Endothelial cell of umbilical vein (primary cell): ENCODE results near the gene SFXN4. TPM values are rescaled to one million over a fixed set of nuclear protein-coding genes. Genes with fewer than 3 reads are reported as not detected.

ENCODE experiments used
- BruUV-seq: library from RNA; stranded (reverse); fragments of 400-500 nt; replicated peaks from 2 replicates; lab custom pipeline; 2021; lab: Mats Ljungman, UMichigan
- CTCF ChIA-PET: fragments of 300-600, 350-600 bp; sonication (Branson Sonifier 250); formaldehyde crosslinking; loops from one replicate; lab custom pipeline; 2021; ENCODE audit warnings: antibody characterized with exemption, inconsistent platforms; lab: Charles Lee
- POLR2A ChIA-PET: fragments of 300-600, 350-600 bp; sonication (Branson Sonifier 250); formaldehyde crosslinking; loops from one replicate; lab custom pipeline; 2021; ENCODE audit warnings: antibody characterized with exemption, inconsistent platforms; lab: Charles Lee
- DNase-seq: peaks from one replicate; pipeline ENCODE4 v3.0.0-alpha.2; 2011; ENCODE audit warnings: low read depth, low spot score
- FAIRE-seq: peaks from 2 replicates; lab custom pipeline; 2011; peaks lifted over from hg19 to GRCh38; lab: Jason Lieb, UNC
- H2AFZ ChIP-seq: 2 replicates; pipeline ENCODE4 v1.6.0; 2012; ENCODE audit warnings: low read depth, low read length, control low read depth, inconsistent platforms
- H3K27ac ChIP-seq: 2 replicates; pipeline ENCODE4 v1.5.1; 2011; ENCODE audit warnings: low read depth, mild to moderate bottlenecking, control low read depth, low read length, moderate library complexity; ENCODE audit not compliant: insufficient read depth
- H3K27me3 ChIP-seq, 2 experiments: 2 replicates each; pipeline versions ENCODE4 v1.6.0 to v1.6.1; 2011; ENCODE audit warnings: low read length in 2 of 2, mixed read lengths in 1 of 2; ENCODE audit not compliant: control insufficient read depth in 2 of 2, insufficient read depth in 2 of 2
- H3K36me3 ChIP-seq, 2 experiments: 2 replicates in 1 of 2; 3 replicates in 1 of 2; pipeline ENCODE4 v1.5.1; 2011; ENCODE audit warnings: low read length in 2 of 2, mild to moderate bottlenecking in 1 of 2, moderate library complexity in 1 of 2; ENCODE audit not compliant: control insufficient read depth in 2 of 2, insufficient read depth in 2 of 2; ENCODE audit errors: extremely low read depth in 1 of 2
- H3K4me1 ChIP-seq: 3 replicates; pipeline ENCODE4 v1.5.1; 2011; ENCODE audit warnings: mild to moderate bottlenecking, low read length; ENCODE audit not compliant: control insufficient read depth, insufficient read depth; ENCODE audit errors: extremely low read depth
- H3K4me2 ChIP-seq: 2 replicates; pipeline ENCODE4 v1.6.1; 2011; ENCODE audit warnings: low read length, control low read depth, mixed read lengths; ENCODE audit not compliant: insufficient read depth
- H3K4me3 ChIP-seq, 3 experiments: fragments of 200-600 bp in 1 of 3; sonication (generic), shearing (Covaris generic) in 1 of 3; replicated peaks in 1 of 3; 2 replicates each; pipeline ENCODE4 v1.5.1; 2011 to 2016; ENCODE audit warnings: control low read depth in 3 of 3, low read length in 3 of 3, mild to moderate bottlenecking in 2 of 3, inconsistent platforms in 1 of 3, low read depth in 1 of 3, moderate library complexity in 1 of 3; ENCODE audit not compliant: insufficient read depth in 1 of 3
- H3K79me2 ChIP-seq: 2 replicates; pipeline ENCODE4 v1.6.0; 2012; ENCODE audit warnings: low read length, inconsistent platforms; ENCODE audit not compliant: control insufficient read depth, insufficient read depth
- H3K9ac ChIP-seq: replicated peaks from 2 replicates; pipeline ENCODE3; 2011; ENCODE audit warnings: low read length, control low read depth; ENCODE audit not compliant: insufficient read depth; ENCODE audit errors: extremely low read depth
- H3K9me1 ChIP-seq: replicated peaks from 3 replicates; pipeline ENCODE4 v1.6.0; 2011; ENCODE audit warnings: mild to moderate bottlenecking, low read length; ENCODE audit not compliant: control insufficient read depth, insufficient read depth; ENCODE audit errors: extremely low read depth
- H3K9me3 ChIP-seq: replicated peaks from 2 replicates; pipeline ENCODE4 v1.5.1; 2012; ENCODE audit warnings: low read length, inconsistent platforms; ENCODE audit not compliant: control insufficient read depth, insufficient read depth
- H4K20me1 ChIP-seq: replicated peaks from 2 replicates; pipeline ENCODE3; 2011; ENCODE audit warnings: mild to moderate bottlenecking, low read length; ENCODE audit not compliant: control insufficient read depth, insufficient read depth; ENCODE audit errors: extremely low read depth
- FOS ChIP-seq: IDR thresholded peaks from 2 replicates; pipeline ENCODE4 v1.6.1; 2011; ENCODE audit warnings: mild to moderate bottlenecking, low read length, moderate library complexity, borderline replicate concordance; ENCODE audit not compliant: insufficient read depth
- MYC ChIP-seq: IDR thresholded peaks from one replicate; pipeline ENCODE4 v1.6.1; 2011; ENCODE audit warnings: mild to moderate bottlenecking, low read depth, low read length
- POLR2A ChIP-seq: IDR thresholded peaks from 2 replicates; pipeline ENCODE4 v1.6.1; 2012; ENCODE audit warnings: low read depth, mild to moderate bottlenecking, control low read depth, low read length
- dilution Hi-C: fragments of 300-500 bp; cut with MboI; formaldehyde crosslinking; loops from one replicate; pipeline ENCODE4 v1.15.0; 2019; ENCODE audit warnings: low sequenced_read_pairs; ENCODE audit not compliant: extremely low pct_ligation_motif_present
- intact Hi-C: fragments of 100-400 bp; cut with micrococcal nuclease; formaldehyde crosslinking; loops from one replicate; pipeline ENCODE4 v1.10.0; 2022
- polyA plus RNA-seq, 4 experiments: library from polyadenylated mRNA; depleted of rRNA in 3 of 4; stranded (reverse) in 3 of 4; unstranded in 1 of 4; fragments of >200 nt; gene quantifications; 2 replicates each; pipeline versions ENCODE4 v1.2.1 to v1.2.3, GENCODE V29; 2011 to 2012; ENCODE audit warnings: missing spikeins in 1 of 4
- total RNA-seq: library from RNA; stranded (reverse); gene quantifications from 2 replicates; pipeline ENCODE4 v1.2.3, GENCODE V29; 2021

Gene SFXN4
- total and polyA plus RNA-seq, 2 donors (not counting 3 experiments of a cell fraction or from before 2014, with no cell fraction given), result 11.1 to 14.5 TPM

DNA sequence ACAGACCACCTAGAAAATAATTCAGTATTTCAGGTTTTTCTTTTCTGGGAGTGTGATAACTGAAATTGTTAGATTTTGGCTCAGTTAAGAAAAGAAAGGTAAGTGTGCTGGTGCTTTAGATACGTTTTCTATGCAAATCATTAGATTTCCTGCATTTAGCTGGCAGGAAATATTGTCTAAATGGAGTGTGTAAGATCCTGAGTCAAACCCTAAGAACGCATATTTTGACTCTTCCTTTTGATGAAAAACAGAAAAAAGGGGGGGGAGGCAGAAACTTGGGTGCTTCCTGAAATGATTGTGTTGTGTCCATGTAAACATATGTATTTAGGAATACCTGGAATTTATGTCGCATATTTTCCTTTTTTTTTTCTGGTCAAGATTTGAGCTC is 43.0 kb upstream of the SFXN4 start:
- Histone ChIP-seq H3K36me3 (no peaks in the 10 kb centered on the region), H4K20me1 (no peaks in the 10 kb centered on the region), H3K9me3 (no peaks in the 10 kb centered on the region), H3K27me3 (no peaks in the 10 kb centered on the region), H3K79me2 (peaks cover 24% of the 10 kb centered on the region), H3K27ac (peak overlapping the region; percentile 70), H2AFZ (peak overlapping the region; percentile 1), H3K4me2 (peak overlapping the region; percentile 94), H3K9me1 (no peaks in the 10 kb centered on the region), H3K9ac (peak overlapping the region; percentile 83), H3K4me3 (peak overlapping the region; percentile 68 to 90 (median 74)), H3K4me1 (peaks cover 49% of the 10 kb centered on the region)
- no TSS peak for BruUV-seq
- CTCF ChIA-PET, result interaction anchor here (0.6 to 8.6 kb wide), 27 partner anchors 9 to 334 kb away, joined by 3 to 180 read pairs (median 11); partner anchors contain the start of gene RGS10
- FAIRE-seq, result no peak
- DNase-seq, result no peak
- intact Hi-C loops, result loop anchor here (1.0 to 10.0 kb wide), 2 partner anchors 162 to 446 kb away; partner anchors contain the start of gene BAG3
- POLR2A ChIA-PET, result interaction anchor here (0.6 to 1.2 kb wide), 2 partner anchors 62 to 133 kb away, joined by 3 to 4 read pairs; no protein-coding TSS in a partner anchor
- dilution Hi-C loops, result no loop called here
- TF ChIP-seq MYC (no peak), POLR2A (peak; percentile 11)

DNA sequence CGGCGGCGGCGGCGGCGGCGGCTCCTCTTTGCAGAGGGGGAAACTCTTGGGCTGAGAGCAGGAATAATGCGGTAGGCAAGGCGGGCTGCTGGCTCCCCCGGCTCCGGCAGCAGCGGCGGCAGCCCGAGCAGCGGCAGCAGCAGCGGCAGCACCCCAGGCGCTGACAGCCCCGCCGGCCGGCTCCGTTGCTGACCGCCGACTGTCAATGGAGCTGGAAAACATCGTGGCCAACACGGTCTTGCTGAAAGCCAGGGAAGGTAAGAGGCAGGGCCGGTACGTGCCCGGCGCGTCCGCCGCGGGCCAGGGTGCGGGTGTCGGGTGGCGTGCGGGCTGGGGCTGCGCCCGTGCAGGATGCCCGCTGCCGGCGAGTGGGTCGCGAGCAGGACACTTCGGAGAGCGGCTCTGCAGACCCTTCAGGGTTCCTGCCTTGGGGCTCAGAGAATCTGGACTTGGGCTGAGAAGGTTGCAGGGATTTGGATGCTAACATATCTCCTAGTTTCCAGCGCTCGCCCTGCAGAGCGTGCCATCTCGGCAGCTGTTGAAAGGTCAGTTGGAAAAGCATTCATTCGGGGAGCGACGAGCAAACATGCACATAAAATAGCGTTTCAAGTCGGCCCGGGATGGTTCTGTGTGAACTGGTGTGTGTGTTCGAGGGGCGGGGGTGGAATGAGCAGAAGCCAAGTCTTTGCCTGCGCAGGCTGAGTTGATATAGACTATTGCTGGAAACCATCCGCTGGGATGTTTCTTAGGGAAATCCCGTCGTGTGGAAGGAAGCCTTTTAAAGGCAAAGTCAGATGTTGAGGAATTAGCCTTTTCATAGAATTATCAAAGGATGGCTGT is 42.4 kb upstream of the SFXN4 start:
- intact Hi-C loops, result loop anchor here (1.0 to 10.0 kb wide), 3 partner anchors 39 to 447 kb away; partner anchors contain the start of gene BAG3
- Histone ChIP-seq H3K4me3 (peak overlapping the region; percentile 68 to 90 (median 74)), H3K27ac (peak overlapping the region; percentile 70), H3K9me3 (no peaks in the 10 kb centered on the region), H3K36me3 (no peaks in the 10 kb centered on the region), H3K79me2 (peaks cover 24% of the 10 kb centered on the region), H3K27me3 (no peaks in the 10 kb centered on the region), H3K9me1 (no peaks in the 10 kb centered on the region), H2AFZ (peak overlapping the region; percentile 1), H3K4me2 (peak overlapping the region; percentile 94), H4K20me1 (no peaks in the 10 kb centered on the region), H3K4me1 (peaks cover 55% of the 10 kb centered on the region), H3K9ac (peak overlapping the region; percentile 83)
- peak; percentile 68 for DNase-seq
- FAIRE-seq, result peak; percentile 56
- ChIA-PET CTCF (interaction anchor here (0.6 to 8.6 kb wide), 38 partner anchors 9 to 335 kb away, joined by 3 to 180 read pairs (median 12); partner anchors contain the start of gene RGS10), POLR2A (interaction anchor here (0.6 to 1.6 kb wide), 6 partner anchors 25 to 238 kb away, joined by 3 to 5 read pairs (median 4); no protein-coding TSS in a partner anchor)
- dilution Hi-C loops, result no loop called here
- TF ChIP-seq FOS (no peak), POLR2A (peak; percentile 28)
- no TSS peak for BruUV-seq
